Activated T-cell treated with anti-CD3 and anti-CD28 coated beads for 24 hours (primary cell): ENCODE measurements around the gene TEF.

Experiments used
- DNase-seq: peaks from one replicate; pipeline ENCODE4 v3.0.0-alpha.2; 2020; ENCODE audit warnings: low read depth

The TEF gene

GRCh38 chr22:41381329-41382097 is at the start of gene TEF:
TSS of gene TEF (plus strand) at chr22:41381942. CDS start at chr22:41382045, 103 bp downstream.
- DNase-seq: peak; percentile 96

GRCh38 chr22:41332217-41332939 is 49.4 kb upstream of the TEF start:
- DNase-seq: no peak

GRCh38 chr22:41333806-41334205 is 47.9 kb upstream of the TEF start:
- DNase-seq: no peak

- DNase-seq: no peak
These were observed 47.5 kb upstream of the TEF start for GRCh38 chr22:41334215-41334614.

GRCh38 chr22:41334951-41335635 is 46.6 kb upstream of the TEF start:
- no peak for DNase-seq

GRCh38 chr22:41338614-41339212 is 43.0 kb upstream of the TEF start:
- no peak for DNase-seq

GRCh38 chr22:41339823-41340222 is 41.9 kb upstream of the TEF start:
- DNase-seq: no peak

GRCh38 chr22:41340357-41340756 is 41.4 kb upstream of the TEF start:
- no peak for DNase-seq

GRCh38 chr22:41341012-41341411 is 40.7 kb upstream of the TEF start:
- DNase-seq: no peak

GRCh38 chr22:41341990-41342389 is 39.8 kb upstream of the TEF start:
- DNase-seq: peak; percentile 7

GRCh38 chr22:41343300-41343699 is 38.4 kb upstream of the TEF start:
- DNase-seq: no peak

- DNase-seq: no peak
These were observed 38.0 kb upstream of the TEF start for GRCh38 chr22:41343717-41344116.

GRCh38 chr22:41344189-41344788 is 37.5 kb upstream of the TEF start:
- no peak for DNase-seq

GRCh38 chr22:41345807-41346335 is 35.9 kb upstream of the TEF start:
- DNase-seq: no peak

GRCh38 chr22:41347066-41347859 is 34.5 kb upstream of the TEF start:
- DNase-seq: no peak

- DNase-seq: no peak
These were observed 32.7 kb upstream of the TEF start for GRCh38 chr22:41348964-41349484.

GRCh38 chr22:41350087-41350486 is 31.7 kb upstream of the TEF start:
- no peak for DNase-seq

- no peak for DNase-seq
These were observed 30.7 kb upstream of the TEF start for GRCh38 chr22:41351011-41351410.

GRCh38 chr22:41352058-41352457 is 29.7 kb upstream of the TEF start:
- no peak for DNase-seq

GRCh38 chr22:41353862-41354575 is 27.7 kb upstream of the TEF start:
- no peak for DNase-seq
